Measurements from ENCODE around the gene PPP1R14B. TPM values are rescaled to one million over a fixed set of nuclear protein-coding genes. Genes with fewer than 3 reads are reported as not detected.

Gene PPP1R14B
- total RNA-seq, 1 donor from 2014 or later = 187 TPM

- Mint-ChIP-seq H3K27me3 (no peaks in the 10 kb centered on the region), H3K9me3 (no peaks in the 10 kb centered on the region), H3K27ac (peak within 1 kb of the TSS; percentile 85), H3K36me3 (no peaks in the 10 kb centered on the region), H3K4me1 (ENCODE audit: unreplicated experiment) (peaks cover 13% of the 10 kb centered on the region), H3K4me3 (peak within 1 kb of the TSS; percentile 86)
- TF ChIP-seq CTCF (conservative IDR thresholded peaks at IDR 0.05) = no peak
- DNase-seq (ENCODE audit: extremely low spot score, unreplicated experiment) = no peak
Observed at GRCh38 chr11:64233913-64234586, 12.7 kb downstream of the PPP1R14B start, which contains the start of gene VEGFB. TSS of gene VEGFB (plus strand) at chr11:64234584. CDS start at chr11:64234834, 250 bp downstream.

DNA sequence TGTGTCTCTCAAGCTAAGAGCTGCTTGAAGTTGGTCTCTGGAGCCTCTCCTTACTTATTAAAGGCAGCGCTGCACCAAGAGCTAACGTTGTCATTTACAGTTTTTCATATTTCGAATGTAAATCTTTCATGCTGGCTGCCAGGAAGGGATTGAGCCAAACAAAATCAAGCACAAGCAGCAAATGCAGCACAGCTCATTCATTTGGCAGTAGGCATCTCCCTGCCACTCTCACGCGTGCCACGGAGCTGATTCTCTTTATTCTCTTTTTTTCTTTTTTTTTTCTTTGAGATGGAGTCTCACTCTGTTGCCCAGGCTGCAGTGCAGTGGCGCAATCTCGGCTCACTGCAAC is 13.8 kb downstream of the PPP1R14B start:
- no peak overlapping the region for H3K27ac Mint-ChIP-seq
- no peak for DNase-seq (ENCODE audit: extremely low spot score, unreplicated experiment)
- H3K4me1 Mint-ChIP-seq (ENCODE audit: unreplicated experiment) = peaks cover 13% of the 10 kb centered on the region
- no peaks in the 10 kb centered on the region for H3K36me3 Mint-ChIP-seq
- H3K9me3 Mint-ChIP-seq = no peaks in the 10 kb centered on the region
- H3K27me3 Mint-ChIP-seq = no peaks in the 10 kb centered on the region
- TF ChIP-seq CTCF (conservative IDR thresholded peaks at IDR 0.05) = no peak
- H3K4me3 Mint-ChIP-seq = peak overlapping the region; percentile 81

DNA sequence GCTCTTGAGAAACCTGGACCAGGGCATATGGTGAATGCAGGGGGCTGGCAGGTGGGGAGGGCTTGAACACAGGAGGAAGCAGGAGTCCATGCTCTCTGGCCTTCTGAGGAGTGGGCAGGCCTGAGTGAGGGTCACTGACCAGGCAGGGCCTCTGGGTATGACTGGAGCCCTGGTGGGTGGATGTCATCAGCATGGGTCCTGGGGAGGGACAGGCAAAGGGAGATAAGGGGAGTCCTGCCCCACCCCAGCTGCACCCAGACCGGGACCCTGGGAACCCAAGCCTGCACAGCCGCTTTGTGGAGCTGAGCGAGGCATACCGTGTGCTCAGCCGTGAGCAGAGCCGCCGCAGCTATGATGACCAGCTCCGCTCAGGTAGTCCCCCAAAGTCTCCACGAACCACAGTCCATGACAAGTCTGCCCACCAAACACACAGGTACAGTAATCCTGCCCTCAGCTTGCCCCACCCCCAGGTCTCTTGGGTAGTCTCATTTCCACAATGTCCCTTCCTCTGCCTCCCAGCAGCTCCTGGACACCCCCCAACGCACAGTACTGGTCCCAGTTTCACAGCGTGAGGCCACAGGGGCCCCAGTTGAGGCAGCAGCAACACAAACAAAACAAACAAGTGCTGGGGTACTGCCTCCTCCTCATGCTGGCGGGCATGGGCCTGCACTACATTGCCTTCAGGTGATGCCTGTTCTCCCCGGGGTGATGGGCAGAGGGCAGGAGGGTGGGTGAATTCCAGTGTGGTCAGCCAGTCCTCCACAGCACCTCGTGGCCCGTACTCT is 14.4 kb downstream of the PPP1R14B start:
- Mint-ChIP-seq H3K9me3 (no peaks in the 10 kb centered on the region), H3K27ac (no peak overlapping the region), H3K4me1 (ENCODE audit: unreplicated experiment) (peaks cover 13% of the 10 kb centered on the region), H3K4me3 (peak overlapping the region; percentile 81), H3K27me3 (no peaks in the 10 kb centered on the region), H3K36me3 (no peaks in the 10 kb centered on the region)
- no peak for DNase-seq (ENCODE audit: extremely low spot score, unreplicated experiment)
- TF ChIP-seq CTCF (conservative IDR thresholded peaks at IDR 0.05) = no peak

GRCh38 chr11:64231546-64231945 is 15.2 kb downstream of the PPP1R14B start:
- TF ChIP-seq CTCF (conservative IDR thresholded peaks at IDR 0.05) = no peak
- Mint-ChIP-seq H3K9me3 (no peaks in the 10 kb centered on the region), H3K36me3 (no peaks in the 10 kb centered on the region), H3K27me3 (no peaks in the 10 kb centered on the region), H3K27ac (no peak overlapping the region), H3K4me3 (peak overlapping the region; percentile 80), H3K4me1 (ENCODE audit: unreplicated experiment) (peaks cover 13% of the 10 kb centered on the region)
- no peak for DNase-seq (ENCODE audit: extremely low spot score, unreplicated experiment)

DNA sequence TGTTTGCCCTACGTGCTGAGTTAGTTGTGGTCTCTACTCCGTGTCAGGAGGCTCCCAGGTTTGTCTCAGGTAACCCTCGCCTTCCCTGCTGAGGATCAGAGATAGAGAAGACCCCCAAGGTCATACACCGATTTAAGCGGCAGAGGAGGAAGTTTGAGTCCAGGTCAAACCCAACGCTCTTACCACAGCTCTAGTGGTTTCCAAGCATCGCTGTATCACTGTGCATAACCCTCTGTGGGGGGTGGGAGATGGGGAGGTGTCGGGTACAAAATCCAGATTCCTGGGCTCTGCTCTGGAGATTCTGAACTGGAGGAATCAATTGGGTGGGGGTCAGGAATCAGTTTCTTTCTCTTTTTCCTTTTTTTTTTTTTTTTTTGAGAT is 15.8 kb downstream of the PPP1R14B start:
- peaks cover 13% of the 10 kb centered on the region for H3K4me1 Mint-ChIP-seq (ENCODE audit: unreplicated experiment)
- H3K36me3 Mint-ChIP-seq = no peaks in the 10 kb centered on the region
- H3K27ac Mint-ChIP-seq = peak overlapping the region; percentile 78
- H3K9me3 Mint-ChIP-seq = no peaks in the 10 kb centered on the region
- H3K4me3 Mint-ChIP-seq = peak overlapping the region; percentile 91
- no peak for TF ChIP-seq CTCF (conservative IDR thresholded peaks at IDR 0.05)
- no peak for DNase-seq (ENCODE audit: extremely low spot score, unreplicated experiment)
- no peaks in the 10 kb centered on the region for H3K27me3 Mint-ChIP-seq
